Kidney epithelial cell (primary cell): ENCODE results near the gene EHD1. TPM values are rescaled to one million over a fixed set of nuclear protein-coding genes. Genes with fewer than 3 reads are reported as not detected.

ENCODE experiments used
- DNase-seq: peaks from one replicate; pipeline ENCODE4 v3.0.0-alpha.2; 2010; ENCODE audit warnings: low read depth
- H3K27me3 ChIP-seq: 2 replicates; pipeline ENCODE4 v1.6.0; 2011; ENCODE audit warnings: low read length; ENCODE audit not compliant: control insufficient read depth, insufficient read depth
- H3K36me3 ChIP-seq: 2 replicates; pipeline ENCODE4 v1.5.1; 2011; ENCODE audit warnings: low read length; ENCODE audit not compliant: control insufficient read depth, insufficient read depth
- H3K4me3 ChIP-seq: 2 replicates; pipeline ENCODE4 v1.5.1; 2011; ENCODE audit warnings: low read depth, mild to moderate bottlenecking, control low read depth, low read length
- CTCF ChIP-seq: IDR thresholded peaks from 2 replicates; pipeline ENCODE4 v1.5.1; 2011; ENCODE audit warnings: mild to moderate bottlenecking, moderate library complexity, low read length, control low read depth, inconsistent platforms; ENCODE audit not compliant: insufficient read depth, poor library complexity, severe bottlenecking
- total RNA-seq: library from RNA; depleted of rRNA; stranded (reverse); fragments of >200 nt; gene quantifications from 2 replicates; pipeline ENCODE4 v1.2.3, GENCODE V29; 2015

Gene EHD1
- total RNA-seq, 1 donor from 2014 or later: 100 TPM

- no peak for DNase-seq
These were observed 33.9 kb downstream of the EHD1 start, which contains the start of gene CDC42BPG for GRCh38 chr11:64844330-64845128. Gene CDC42BPG, minus strand, starts transcription at chr11:64844653. Its CDS starts 84 bp downstream, at chr11:64844569.

DNA sequence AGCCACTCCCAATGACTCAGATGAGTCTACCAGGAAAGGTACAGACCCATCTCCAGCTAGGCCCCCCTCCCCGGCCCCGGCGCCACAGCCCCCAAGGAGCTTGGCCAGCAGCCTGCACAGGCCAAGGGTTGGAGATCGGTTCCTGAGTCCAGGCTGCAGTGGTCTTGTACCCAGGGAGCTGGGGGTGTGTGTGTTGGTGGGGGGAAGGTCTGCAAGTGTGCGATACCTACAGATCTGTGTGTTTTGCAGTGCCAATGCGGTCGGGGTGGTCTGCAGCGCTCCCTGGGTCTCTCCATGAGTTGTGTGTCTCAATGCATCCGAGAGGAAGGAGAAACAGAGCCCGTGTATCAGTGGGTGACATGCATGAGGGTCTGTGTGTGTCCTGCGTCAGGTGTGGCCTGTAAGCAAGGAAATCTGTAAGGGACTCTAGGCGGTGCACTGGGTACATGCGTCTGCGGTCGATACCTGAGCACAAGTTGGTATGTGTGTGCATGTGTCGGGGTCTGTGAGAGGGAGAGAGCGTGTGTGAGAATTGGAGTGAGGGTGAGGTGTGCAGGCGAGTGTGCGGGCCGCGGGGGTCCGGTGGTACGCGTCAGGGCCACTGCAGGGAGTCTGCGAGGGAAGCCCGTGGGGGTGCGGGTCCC lies 34.6 kb downstream of the EHD1 start:
- TF ChIP-seq CTCF: no peak
- H3K27me3 ChIP-seq: no peaks in the 10 kb centered on the region
- no peak for DNase-seq
- H3K4me3 ChIP-seq: peak overlapping the region; percentile 36
- H3K36me3 ChIP-seq: no peaks in the 10 kb centered on the region

More at GRCh38 chr11:64844330-64845128, 33.9 kb downstream of the EHD1 start, which contains the start of gene CDC42BPG:
- H3K27me3 ChIP-seq: no peaks in the 10 kb centered on the region
- peak; percentile 44 for TF ChIP-seq CTCF
- peak within 1 kb of the TSS; percentile 36 for H3K4me3 ChIP-seq
- H3K36me3 ChIP-seq: no peaks in the 10 kb centered on the region

- no peak for TF ChIP-seq CTCF
- DNase-seq: no peak
- no peak overlapping the region for H3K4me3 ChIP-seq
These were observed 35.4 kb downstream of the EHD1 start for GRCh38 chr11:64842851-64843685.

GRCh38 chr11:64842366-64842759 lies 36.1 kb downstream of the EHD1 start:
- DNase-seq: no peak
- no peak for TF ChIP-seq CTCF
- Histone ChIP-seq H3K27me3 (no peaks in the 10 kb centered on the region), H3K36me3 (no peaks in the 10 kb centered on the region), H3K4me3 (no peak overlapping the region)

More at GRCh38 chr11:64842851-64843685, 35.4 kb downstream of the EHD1 start:
- Histone ChIP-seq H3K27me3 (no peaks in the 10 kb centered on the region), H3K36me3 (no peaks in the 10 kb centered on the region)

DNA sequence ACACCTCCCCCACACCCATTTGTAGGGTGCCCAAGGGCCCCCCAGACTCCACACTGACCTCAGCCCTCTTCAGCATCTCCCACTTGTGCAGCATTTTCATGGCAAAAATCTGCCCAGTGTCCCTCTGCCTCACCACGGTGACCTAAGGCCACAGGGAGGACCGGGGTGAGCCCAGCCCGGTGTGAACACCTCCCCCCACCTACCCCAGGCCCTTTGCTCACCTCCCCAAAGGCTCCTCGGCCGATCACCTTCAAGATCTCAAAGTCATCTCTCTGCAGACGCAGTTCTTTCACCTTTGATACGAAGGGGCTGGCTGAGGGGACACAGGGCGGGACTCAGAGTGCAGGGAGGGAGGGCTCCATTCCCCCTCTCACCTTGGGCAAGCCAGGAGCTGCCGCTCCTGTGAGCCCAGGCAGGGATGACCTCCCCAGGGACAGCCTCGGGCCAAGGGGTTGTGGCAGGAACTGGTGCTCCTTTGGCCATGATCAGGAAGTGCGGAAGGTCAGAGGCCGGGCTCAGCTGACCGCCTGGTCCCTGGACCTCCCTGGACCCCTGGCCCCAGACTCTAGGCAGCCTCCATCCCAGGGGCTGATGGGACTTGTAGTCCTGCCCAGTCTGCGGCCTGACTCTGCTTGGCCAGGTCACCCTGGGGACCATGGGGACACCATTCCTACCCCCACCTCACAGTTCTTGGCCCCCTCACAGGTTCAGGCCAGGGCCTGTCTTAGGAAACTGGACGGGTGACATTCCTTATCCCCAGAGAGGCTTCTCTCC lies 36.6 kb downstream of the EHD1 start:
- no peak for TF ChIP-seq CTCF
- no peak for DNase-seq
- H3K4me3 ChIP-seq: no peak overlapping the region
- H3K27me3 ChIP-seq: no peaks in the 10 kb centered on the region
- H3K36me3 ChIP-seq: no peaks in the 10 kb centered on the region
